Ascending aorta (tissue), 2 donors: ENCODE data around the gene FKTN. TPM values are rescaled to one million over a fixed set of nuclear protein-coding genes. Genes with fewer than 3 reads are reported as not detected.

Experiments used
- DNase-seq, 2 donors: peaks; one replicate each; pipeline ENCODE4 v3.0.0-alpha.2; 2019; ENCODE audit warnings: low spot score in 2 of 2
- H3K27ac ChIP-seq, 2 donors: fragments of 200-600 bp; sonication (generic); one replicate each; pipeline ENCODE4 v1.5.1; 2016 to 2017; ENCODE audit warnings: mild to moderate bottlenecking in 1 of 2
- H3K27me3 ChIP-seq: fragments of 200-600 bp; sonication (generic); one replicate; pipeline ENCODE4 v1.5.1; 2017
- H3K36me3 ChIP-seq, 2 donors: fragments of 200-600 bp; sonication (generic); one replicate each; pipeline ENCODE4 v1.5.1; 2016
- H3K4me1 ChIP-seq, 2 donors: fragments of 200-600 bp; sonication (generic); one replicate each; pipeline ENCODE4 v1.5.1; 2016 to 2017; ENCODE audit warnings: mild to moderate bottlenecking in 1 of 2
- H3K4me3 ChIP-seq, 2 donors: fragments of 200-600 bp; sonication (generic); one replicate each; pipeline ENCODE4 v1.5.1; 2016 to 2017; ENCODE audit warnings: mild to moderate bottlenecking in 1 of 2
- H3K9me3 ChIP-seq, 2 donors: fragments of 200-600 bp; sonication (generic); one replicate each; pipeline ENCODE4 v1.5.1; 2016
- CTCF ChIP-seq, 3 experiments: fragments of 200-600 bp in 2 of 3; fragments of 450-650 bp in 1 of 3; sonication (generic) in 2 of 3; IDR thresholded peaks; one replicate each; pipeline ENCODE4 v1.5.1; 2016 to 2019; ENCODE audit warnings: antibody characterized with exemption in 3 of 3, mild to moderate bottlenecking in 1 of 3, moderate library complexity in 1 of 3
- intact Hi-C: fragments of 100-400 bp; cut with DNase I; formaldehyde crosslinking; loops from one replicate; pipeline ENCODE4 v1.15.1; 2023
- total RNA-seq: library from RNA; depleted of rRNA; stranded (reverse); fragments of >200 nt; gene quantifications from one replicate; pipeline ENCODE4 v1.1.0, GENCODE V29; 2016

FKTN gene
- total RNA-seq, 1 donor from 2014 or later, result 5.4 TPM

DNA sequence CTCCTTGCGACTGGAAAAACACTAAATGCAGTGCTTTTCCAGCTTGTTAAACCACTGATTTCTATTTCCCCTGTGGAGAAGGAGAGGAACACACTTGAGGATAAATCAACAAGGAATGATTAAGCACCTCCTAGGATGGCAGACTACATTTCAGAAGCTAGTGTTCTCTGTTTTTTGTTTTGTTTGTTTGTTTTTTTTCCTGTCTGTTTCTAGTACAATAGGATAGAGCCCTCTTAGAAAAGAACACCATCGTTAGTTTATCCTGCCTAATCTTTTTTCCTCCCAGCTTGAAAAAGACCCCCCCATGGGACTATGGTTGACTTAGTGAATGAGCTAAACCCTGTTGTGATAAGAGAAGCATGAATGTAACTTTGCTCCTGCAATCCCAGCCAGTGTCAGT, 100.4 kb downstream of the FKTN start:
- Histone ChIP-seq H3K4me1 (no peaks in the 10 kb centered on the region), H3K27me3 (no peaks in the 10 kb centered on the region), H3K27ac (no peak overlapping the region), H3K4me3 (no peak overlapping the region), H3K36me3 (no peaks in the 10 kb centered on the region), H3K9me3 (no peaks in the 10 kb centered on the region)
- intact Hi-C loops, result no loop called here
- TF ChIP-seq CTCF (IDR thresholded peaks at IDR 0.05), result no peak
- no peak for DNase-seq

- intact Hi-C loops, result no loop called here
- no peak for TF ChIP-seq CTCF (IDR thresholded peaks at IDR 0.05)
- Histone ChIP-seq H3K4me3 (no peak overlapping the region), H3K27ac (no peak overlapping the region), H3K9me3 (no peaks in the 10 kb centered on the region), H3K36me3 (no peaks in the 10 kb centered on the region), H3K27me3 (no peaks in the 10 kb centered on the region), H3K4me1 (no peaks in the 10 kb centered on the region)
- DNase-seq, result no peak
Measured at GRCh38 chr9:105661011-105661410, 103.1 kb downstream of the FKTN start.

GRCh38 chr9:105662184-105663104, 104.5 kb downstream of the FKTN start, which contains the start of gene TAL2:
Gene TAL2 (plus strand): TSS chr9:105662457. CDS start chr9:105662497, 40 bp downstream.
- Histone ChIP-seq H3K27ac (no peak within 1 kb of the TSS), H3K27me3 (no peaks in the 10 kb centered on the region), H3K36me3 (no peaks in the 10 kb centered on the region), H3K9me3 (no peaks in the 10 kb centered on the region), H3K4me3 (no peak within 1 kb of the TSS), H3K4me1 (no peaks in the 10 kb centered on the region)
- no peak for TF ChIP-seq CTCF (IDR thresholded peaks at IDR 0.05)
- intact Hi-C loops, result no loop called here
- no peak for DNase-seq

DNA sequence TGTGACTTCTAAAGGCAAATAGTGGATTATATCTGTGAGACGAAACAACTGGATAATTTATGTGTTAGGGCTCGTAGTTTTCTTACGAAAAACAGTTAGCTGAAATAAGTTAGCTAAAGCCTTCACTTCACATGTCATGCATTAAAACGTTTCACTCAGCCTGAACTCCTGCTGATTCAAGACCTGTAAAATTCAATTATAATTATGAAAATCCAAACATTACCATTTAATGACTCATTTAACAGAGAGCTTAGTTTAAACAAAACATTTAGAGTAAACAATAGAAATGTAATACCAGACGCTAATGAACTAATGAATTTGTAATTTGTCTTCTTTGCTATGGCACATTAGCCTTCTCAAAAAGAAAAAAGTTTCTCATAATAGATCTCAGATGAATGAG, 106.0 kb downstream of the FKTN start:
- intact Hi-C loops, result no loop called here
- no peak overlapping the region for H3K27ac ChIP-seq
- no peak for DNase-seq
- H3K9me3 ChIP-seq, result no peaks in the 10 kb centered on the region
- H3K4me3 ChIP-seq, result no peak overlapping the region
- no peak for TF ChIP-seq CTCF (IDR thresholded peaks at IDR 0.05)
- no peaks in the 10 kb centered on the region for H3K27me3 ChIP-seq
- no peaks in the 10 kb centered on the region for H3K36me3 ChIP-seq
- H3K4me1 ChIP-seq, result no peaks in the 10 kb centered on the region

DNA sequence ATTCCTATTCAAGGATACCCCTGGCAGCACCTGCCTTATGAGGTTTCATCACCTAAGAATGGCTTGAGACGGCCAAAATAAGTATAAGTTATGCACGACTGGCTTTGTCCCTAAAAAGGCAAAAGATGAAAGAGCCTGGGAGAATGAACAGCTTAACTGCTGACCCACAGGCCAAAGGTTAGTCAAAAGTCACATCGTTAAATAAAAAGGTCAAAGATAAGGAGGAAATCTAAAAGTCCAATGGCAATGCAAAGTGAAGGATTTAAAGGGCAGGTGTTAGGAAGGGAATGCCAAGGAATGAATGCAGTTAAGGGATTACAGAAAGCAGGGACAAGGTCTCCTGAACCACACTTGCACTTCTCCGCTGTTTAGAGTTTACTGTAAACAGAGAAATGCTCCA, 109.9 kb downstream of the FKTN start:
- no peaks in the 10 kb centered on the region for H3K4me1 ChIP-seq
- no peak overlapping the region for H3K27ac ChIP-seq
- no peaks in the 10 kb centered on the region for H3K36me3 ChIP-seq
- H3K9me3 ChIP-seq, result no peaks in the 10 kb centered on the region
- H3K4me3 ChIP-seq, result no peak overlapping the region
- no peak for DNase-seq
- TF ChIP-seq CTCF (IDR thresholded peaks at IDR 0.05), result no peak
- H3K27me3 ChIP-seq, result no peaks in the 10 kb centered on the region
- intact Hi-C loops, result no loop called here
